Measurements from ENCODE around the gene IRAK4.

Gene IRAK4

DNA sequence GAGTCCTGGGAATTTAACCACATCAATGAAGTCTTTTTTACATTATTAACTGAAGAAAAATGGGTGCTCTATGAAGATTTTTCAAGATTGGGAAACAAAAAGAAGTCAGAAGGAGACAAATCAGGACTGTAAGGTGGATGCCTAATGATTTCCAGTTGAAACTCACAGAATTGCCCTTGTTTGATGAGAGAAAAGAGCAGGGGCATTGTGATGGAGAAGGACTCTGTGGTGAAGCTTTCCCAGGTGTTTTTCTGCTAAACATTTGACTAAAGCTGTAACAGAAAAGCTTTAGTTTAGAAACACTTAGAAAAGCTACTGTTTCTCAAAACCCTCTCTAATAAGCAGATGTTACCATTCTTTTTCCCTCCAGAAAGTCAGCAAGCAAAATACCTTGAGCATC is 5.8 kb downstream of the IRAK4 start:
- no peak overlapping the region for H3K4me3 ChIP-seq (ENCODE audit: low read depth, low read length)
- TF ChIP-seq, protein P1, sequence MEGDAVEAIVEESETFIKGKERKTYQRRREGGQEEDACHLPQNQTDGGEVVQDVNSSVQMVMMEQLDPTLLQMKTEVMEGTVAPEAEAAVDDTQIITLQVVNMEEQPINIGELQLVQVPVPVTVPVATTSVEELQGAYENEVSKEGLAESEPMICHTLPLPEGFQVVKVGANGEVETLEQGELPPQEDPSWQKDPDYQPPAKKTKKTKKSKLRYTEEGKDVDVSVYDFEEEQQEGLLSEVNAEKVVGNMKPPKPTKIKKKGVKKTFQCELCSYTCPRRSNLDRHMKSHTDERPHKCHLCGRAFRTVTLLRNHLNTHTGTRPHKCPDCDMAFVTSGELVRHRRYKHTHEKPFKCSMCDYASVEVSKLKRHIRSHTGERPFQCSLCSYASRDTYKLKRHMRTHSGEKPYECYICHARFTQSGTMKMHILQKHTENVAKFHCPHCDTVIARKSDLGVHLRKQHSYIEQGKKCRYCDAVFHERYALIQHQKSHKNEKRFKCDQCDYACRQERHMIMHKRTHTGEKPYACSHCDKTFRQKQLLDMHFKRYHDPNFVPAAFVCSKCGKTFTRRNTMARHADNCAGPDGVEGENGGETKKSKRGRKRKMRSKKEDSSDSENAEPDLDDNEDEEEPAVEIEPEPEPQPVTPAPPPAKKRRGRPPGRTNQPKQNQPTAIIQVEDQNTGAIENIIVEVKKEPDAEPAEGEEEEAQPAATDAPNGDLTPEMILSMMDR (IDR thresholded peaks at IDR 0.05; ENCODE audit: low read depth, low read length), result no peak

DNA sequence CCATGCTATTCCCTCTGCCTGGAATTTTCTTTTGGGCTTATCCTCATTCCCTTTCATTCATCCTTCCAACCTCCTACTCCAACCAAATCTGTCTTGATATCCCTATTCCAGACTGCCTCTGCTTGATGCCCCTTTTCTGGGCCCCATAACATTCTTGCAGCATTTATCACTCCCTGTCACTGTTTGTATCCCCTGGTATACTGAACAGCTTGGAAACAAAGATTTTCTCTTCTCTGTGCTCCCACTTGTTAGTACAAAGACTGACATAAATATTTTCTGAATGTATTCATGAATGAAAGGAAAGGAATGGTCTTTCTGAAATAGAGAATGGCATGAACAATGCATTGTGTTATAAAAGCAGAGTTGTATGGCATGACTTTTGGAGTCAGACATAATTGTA is 7.5 kb downstream of the IRAK4 start:
- no peak overlapping the region for H3K4me3 ChIP-seq (ENCODE audit: low read depth, low read length)
- TF ChIP-seq, protein P1 (IDR thresholded peaks at IDR 0.05; ENCODE audit: low read depth, low read length), result no peak

DNA sequence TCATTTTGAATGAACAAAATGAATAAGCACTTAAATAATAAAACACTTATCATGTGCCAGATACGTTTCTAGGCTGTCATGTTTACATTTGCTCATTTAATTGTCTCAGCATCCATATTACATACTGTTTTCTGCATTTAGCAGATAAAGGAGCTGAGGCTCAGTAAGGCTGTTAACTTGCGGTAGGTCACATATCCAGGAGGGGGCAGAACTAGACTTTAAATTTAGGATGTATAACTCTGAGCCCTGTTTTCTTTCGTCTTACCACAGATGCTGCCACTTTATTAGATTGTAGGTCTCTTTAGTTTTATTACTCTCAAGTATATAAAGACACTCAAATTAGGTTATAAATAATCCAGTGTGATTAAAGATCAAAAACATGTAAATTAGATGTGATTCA is 17.7 kb downstream of the IRAK4 start:
- TF ChIP-seq, protein P1 (IDR thresholded peaks at IDR 0.05; ENCODE audit: low read depth, low read length), result no peak
- H3K4me3 ChIP-seq (ENCODE audit: low read depth, low read length), result no peak overlapping the region

DNA sequence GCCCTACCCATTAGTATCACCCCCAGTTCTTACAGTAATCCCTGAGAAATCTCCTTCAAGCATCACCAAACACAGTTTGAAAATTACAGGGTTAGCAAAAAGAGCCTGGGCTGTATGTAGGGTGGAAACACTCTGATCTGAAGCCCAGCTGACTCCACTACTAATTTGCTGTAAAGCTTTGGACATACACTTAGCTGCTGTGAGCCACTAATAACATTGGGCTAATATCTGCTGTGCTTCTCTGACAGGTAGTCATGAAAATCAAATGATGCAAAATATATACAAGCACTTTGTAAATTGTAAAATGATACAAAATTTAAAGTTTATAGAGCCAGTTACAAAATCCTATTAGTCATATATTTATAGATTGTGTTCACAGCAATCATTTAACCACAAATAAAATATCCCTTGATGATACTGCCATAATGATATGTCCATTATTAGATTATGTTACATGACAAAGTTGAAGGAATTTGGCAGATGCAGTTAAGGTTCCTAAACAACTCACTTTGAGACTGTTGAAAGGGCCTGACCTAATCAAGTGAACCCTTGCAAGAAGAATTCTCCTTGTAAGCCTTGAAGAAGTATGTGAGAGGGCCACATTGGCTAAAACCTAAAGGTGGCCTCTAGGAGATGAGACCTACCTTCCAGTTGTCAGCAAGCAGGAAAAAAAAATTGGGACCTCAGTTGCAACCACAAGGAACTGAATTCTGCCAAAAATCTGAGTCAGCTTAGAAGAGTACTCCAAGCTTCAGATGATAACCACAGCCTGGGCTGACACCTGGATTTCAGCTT is 28.3 kb downstream of the IRAK4 start:
- H3K4me3 ChIP-seq (ENCODE audit: low read depth, low read length), result no peak overlapping the region
- TF ChIP-seq, protein P1 (IDR thresholded peaks at IDR 0.05; ENCODE audit: low read depth, low read length), result no peak

DNA sequence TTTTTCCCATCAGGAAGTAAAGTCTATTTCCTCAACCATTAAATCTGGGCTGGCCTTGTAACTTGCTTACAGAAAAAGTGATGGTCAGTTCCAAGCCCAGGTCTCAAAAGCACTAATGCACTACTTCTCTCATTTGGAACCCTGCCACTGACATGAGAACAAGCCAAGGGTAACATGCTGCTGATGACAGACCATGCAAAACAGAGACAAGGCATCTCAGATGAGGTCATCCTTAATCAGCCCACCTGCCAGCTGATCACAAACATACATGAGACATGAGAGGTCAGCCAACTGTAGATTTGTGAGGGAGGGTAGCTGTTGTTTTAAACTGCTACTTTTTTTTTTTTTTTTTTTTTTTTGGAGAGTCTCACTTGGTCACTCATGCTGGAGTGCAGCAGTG is 31.2 kb downstream of the IRAK4 start:
- TF ChIP-seq, protein P1 (IDR thresholded peaks at IDR 0.05; ENCODE audit: low read depth, low read length), result no peak
- no peak overlapping the region for H3K4me3 ChIP-seq (ENCODE audit: low read depth, low read length)

DNA sequence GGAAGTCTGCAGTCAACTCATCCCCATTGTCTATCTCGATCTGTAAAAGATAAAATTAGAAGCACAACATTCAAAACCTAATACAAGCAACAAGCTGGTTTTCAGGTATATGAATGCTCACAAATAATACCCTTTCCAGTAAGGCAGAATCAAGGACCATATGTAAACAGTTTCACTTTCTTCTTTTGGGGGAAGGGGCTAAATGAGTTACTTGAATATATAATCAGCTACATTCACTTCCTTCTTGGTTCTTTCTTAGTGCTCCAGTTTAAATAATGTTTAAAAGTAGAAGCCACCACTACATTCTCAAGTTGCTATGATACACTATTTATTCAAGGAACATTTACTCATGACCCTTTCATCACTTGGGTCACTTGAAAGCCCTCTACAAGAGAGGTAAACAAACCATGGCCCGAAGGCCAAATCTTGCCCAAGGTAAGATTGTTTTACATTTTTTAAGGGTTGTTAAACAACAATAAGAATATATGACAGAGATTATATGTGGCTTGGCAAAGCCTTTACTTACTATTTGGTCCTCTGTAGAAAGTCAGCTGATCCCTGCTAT is 37.0 kb downstream of the IRAK4 start:
- no peak overlapping the region for H3K4me3 ChIP-seq (ENCODE audit: low read depth, low read length)
- TF ChIP-seq, protein P1 (IDR thresholded peaks at IDR 0.05; ENCODE audit: low read depth, low read length), result no peak

DNA sequence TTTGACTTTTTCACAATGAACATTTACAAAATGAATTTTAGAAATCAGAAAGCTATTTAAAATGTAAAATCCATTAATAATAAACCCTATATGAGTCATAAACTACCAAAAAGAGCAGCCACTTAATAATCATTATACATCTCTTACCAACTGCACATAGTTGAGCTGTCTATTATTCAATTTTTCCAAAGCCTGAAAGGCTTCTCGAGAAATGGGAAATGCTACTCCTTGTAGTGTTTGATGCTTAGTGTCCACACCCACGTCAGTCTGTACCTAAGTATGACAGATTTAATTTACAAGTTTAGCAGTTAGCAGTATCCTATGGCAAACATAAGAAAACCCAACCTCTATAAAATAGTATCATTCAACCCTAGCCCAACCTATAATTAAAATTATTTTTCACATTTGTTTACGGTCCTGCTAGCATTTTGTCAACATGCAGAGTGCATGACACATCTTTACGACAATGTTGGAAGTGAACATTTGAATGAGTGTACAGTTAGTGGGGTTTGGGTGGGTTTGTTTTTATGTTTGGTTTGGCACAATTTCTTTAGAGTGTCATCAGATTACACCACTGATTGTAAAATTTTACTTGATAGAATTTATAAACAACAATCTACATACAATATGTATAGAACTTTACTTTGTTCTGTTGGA is 38.9 kb downstream of the IRAK4 start:
- TF ChIP-seq, protein P1 (IDR thresholded peaks at IDR 0.05; ENCODE audit: low read depth, low read length), result no peak
- H3K4me3 ChIP-seq (ENCODE audit: low read depth, low read length), result no peak overlapping the region
